ENCODE data around the gene FBN1.

Gene FBN1

DNA sequence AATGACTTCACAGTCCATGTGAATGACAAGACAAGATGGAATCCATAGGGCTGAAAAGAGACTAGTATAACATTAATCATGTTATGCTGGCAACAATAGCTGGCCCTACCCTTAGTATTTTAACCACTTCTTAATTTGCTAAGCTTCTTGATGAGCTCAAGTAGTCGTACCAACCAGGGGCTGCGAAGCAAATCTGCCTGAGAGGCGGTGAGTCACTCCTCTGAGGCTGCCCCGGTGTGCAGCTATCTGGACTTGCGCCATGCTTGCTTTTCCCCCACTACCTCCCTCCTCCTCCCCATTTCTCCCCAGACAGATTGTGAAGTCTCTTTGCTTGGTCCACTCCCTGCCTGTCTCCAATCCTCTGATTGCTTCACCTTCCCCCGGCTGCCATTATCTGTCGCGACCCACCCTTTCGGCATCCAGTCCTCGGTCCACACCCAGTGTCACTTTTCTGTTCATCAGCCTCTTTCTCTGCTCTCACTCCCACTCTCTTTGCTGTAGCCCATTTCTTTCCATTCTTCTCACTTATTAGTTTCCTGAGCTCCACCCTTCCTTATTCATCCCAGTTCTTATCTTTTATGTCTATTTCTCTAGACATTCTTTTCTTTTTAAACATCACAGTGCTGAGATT, 271.6 kb downstream of the FBN1 start:
- DNase-seq (ENCODE audit: low read depth, low spot score): no peak

DNA sequence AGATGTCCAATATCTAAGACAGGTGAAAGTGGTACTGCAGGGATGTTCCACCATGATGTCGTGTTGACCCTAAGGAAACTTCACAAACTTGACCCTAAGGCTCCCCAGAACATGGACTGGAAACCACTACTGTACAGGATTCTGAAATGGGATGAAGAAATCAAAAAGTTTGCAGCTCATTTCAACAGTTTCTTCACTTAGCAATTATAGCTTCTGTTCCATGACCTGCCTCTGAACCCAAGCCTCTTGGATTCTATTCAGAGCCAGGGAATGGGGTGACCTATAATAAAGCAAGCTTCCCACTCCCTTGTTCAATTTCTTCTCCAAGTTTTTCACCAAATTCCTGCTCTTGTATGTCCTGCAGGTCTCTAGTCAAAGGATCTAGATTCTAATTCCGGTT, 273.5 kb downstream of the FBN1 start:
- no peak for DNase-seq (ENCODE audit: low read depth, low spot score)

DNA sequence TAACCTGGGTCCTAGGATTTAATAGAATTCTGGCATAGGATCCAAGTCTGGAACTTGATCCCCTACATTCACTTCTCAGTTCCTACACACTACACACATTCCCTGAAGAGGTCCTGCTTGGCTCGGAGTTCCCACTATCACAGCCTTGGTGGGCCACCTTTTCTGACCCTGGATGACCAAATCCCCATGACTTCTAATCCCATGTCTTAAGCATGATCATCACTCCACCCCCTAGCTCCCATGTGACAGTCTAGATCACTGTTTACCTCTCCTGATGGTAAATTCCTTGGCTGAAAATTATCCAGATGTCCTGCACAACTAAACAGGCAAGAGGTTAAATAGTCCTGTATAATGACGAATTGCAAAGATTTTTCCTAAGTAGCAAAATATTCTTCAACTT, 274.0 kb downstream of the FBN1 start:
- DNase-seq (ENCODE audit: low read depth, low spot score): no peak

DNA sequence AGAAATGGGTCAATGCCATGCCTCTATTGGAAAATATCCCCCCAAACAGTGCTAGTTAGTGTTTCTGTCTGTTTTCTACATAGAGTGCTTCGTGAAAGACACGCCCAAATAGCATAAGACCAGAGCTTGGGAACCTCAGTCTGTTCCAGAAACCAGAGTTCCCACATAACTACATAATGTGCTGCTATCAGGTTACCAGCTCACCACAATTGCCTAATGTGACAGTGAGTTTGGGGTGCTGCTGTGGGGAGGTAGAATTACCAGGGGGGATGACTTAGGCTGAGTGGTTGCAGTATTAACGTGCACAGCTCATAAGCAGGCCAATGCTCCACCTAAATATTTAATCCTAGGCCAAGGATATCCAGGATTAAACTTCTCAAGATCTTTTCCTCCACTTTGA, 275.0 kb downstream of the FBN1 start:
- no peak for DNase-seq (ENCODE audit: low read depth, low spot score)

DNA sequence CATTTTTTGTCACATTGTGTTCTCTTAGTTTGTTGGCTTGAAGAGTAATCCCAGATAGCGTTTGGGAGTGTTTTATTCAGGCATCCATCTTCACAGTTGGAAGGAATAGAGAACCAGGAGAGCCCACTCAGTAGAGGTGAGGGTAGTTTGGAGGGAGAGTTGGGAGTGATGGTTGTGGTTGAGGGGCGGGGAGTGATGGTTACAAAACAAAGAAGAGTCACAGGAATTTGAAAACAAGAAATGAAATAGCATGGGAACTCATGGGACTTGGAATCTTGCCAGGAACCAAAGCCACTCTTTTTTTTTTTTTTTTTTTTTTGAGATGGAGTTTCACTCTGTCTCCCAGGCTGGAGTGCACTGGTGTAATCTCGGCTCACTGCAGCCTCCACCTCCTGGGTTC, 278.0 kb downstream of the FBN1 start:
- no peak for DNase-seq (ENCODE audit: low read depth, low spot score)

DNA sequence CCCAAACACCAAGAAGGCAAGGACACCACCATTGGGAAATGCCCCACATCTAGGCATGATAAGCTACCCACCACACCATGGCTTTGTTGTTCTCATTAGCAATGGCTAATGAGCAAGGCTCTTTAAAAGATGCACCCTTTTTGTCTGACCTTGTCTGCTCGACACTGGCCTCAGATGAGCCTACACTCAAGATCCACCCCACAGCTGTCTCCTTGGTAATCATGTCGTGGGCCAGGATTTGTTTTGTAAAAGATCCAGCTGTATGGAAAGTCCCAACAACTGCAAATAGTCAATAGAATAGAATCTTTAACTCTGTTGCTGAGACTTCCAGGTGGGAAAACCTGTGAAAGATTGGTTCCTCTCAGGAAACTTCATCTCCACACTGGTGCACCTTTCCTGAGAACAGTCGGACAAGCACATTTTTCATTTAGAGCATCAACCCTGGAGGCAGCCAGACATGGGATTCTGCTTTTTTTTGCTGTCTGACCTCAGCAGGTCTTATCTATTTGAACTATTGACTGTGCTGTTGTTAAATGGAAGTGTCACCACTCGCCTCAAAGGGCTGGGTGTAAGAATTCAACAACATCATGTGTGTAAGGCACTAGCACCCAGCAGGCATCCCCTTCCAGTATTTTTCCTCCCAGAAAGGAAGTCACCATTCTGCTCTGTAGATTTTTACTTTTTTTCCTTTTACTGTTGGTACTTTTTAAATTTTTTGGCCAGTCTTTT, 278.8 kb downstream of the FBN1 start:
- DNase-seq (ENCODE audit: low read depth, low spot score): no peak

DNA sequence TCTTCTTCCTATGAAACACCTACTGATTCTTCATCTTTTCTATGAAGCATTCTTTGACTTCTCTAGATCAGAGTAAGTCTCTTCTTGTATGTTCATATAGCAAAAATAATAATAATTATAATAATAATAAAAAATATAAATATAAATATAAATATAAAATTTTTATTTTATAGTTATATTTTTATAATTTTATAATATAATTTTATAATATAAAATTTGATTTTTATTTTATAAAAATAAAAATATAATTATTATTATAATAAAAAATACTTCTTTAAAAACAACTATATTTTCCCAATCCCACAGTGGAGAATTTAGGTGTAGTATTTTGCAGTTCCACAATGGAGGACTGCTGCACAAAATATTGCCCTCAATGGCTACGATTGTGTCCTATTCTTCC, 279.9 kb downstream of the FBN1 start:
- no peak for DNase-seq (ENCODE audit: low read depth, low spot score)

DNA sequence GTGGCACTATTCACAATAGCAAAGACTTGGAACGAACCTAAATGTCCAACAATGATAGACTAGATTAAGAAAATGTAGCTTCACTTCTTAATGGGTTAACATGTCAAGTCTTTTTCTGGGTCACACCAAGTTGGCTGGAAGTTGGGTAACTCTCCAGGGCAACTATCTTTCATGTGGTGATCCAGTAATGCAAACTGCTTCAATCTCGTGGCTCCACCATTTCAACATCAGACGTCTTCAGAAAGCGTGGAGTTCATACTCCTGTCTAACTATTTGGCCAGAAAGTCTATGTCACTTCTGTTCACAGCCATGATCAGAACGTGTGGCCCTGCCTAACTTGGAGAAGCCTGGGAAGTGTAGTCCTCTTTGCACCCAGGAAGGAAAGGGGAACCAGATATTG, 282.0 kb downstream of the FBN1 start:
- no peak for DNase-seq (ENCODE audit: low read depth, low spot score)

DNA sequence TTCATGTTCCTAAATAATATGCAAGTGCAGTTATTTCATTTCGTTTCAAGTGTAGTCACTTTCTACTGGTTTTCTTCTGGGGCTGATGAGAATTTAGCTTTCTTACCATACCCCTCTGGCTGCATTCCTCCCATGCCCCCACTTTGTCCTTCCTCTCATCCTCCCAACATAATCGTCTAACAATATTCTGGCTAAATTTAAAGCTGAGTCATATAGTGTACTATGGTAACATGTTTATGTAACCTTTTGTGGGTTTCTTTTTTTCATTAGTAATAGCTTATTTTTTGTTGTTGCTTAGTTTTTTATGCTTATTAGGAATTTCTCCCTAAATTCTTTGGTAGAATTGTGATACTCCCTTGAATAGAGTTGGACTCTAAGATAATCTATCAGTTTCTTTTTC, 283.8 kb downstream of the FBN1 start:
- no peak for DNase-seq (ENCODE audit: low read depth, low spot score)

DNA sequence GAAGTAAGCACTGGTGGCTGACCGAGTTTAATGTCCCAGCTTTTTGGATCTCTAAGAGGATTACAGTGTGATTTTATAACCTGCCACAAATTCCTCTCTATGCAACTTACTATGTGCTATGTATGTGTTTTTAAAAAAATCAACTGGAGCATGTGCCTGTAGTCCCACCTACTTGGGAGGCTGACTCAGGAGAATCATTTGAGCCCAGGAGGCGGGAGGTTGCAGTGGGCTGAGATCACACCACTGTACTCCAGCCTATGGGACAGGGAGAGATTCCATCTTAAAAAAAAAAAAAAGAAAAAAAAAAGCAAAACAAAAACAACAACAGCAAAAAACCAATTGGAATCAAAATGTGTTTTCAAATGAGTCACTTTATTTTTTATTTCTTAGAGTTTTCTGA, 284.7 kb downstream of the FBN1 start:
- no peak for DNase-seq (ENCODE audit: low read depth, low spot score)
